ENCODE data around the gene OGA.

Gene OGA

DNA sequence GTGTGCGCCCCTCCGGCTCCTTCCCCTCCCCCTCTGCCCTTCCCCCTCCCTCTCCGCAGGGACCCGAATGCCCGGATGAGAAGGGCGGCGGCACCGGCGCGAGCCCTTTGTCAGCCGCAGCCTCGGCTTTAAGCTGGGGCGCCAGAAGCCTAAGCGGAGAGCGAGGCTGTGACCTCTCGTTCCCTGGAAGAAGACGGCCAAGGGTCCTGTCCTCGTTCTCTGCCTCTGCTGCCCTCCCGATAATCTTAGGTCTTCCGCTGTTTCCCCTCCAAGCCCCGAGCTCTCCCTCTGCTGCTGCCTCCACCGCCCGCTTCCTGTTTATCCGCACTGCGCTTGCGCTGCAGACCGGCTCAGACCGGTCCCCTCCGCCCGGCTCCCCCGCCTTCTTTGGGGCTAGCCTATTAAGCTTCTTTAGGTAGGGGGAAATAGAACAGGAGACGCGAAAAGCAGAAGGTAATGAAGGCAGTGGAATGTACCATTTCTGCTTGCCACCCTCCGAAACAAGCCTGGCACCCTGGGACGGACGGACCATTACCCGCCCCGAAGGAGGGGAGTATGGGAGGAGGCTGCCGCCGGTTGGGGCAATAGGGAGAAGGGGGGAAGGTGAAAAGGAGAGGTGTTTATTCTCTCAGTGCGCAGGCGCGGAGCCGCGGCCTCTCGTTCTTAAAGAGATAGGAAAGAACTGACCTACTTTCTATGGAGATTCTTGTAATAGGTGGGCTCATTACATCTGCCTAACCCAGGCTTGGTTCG, at the start of gene OGA:
Gene OGA, minus strand, starts transcription at position 326 of the 753 bp plus-strand sequence. CDS start 422 bp downstream, outside the sequence.
- DNase-seq = peak; percentile 97 to 99

GRCh38 chr10:101867931-101868330, 49.7 kb upstream of the OGA start:
- no peak for DNase-seq

GRCh38 chr10:101859530-101859929, 41.3 kb upstream of the OGA start:
- DNase-seq = no peak

DNA sequence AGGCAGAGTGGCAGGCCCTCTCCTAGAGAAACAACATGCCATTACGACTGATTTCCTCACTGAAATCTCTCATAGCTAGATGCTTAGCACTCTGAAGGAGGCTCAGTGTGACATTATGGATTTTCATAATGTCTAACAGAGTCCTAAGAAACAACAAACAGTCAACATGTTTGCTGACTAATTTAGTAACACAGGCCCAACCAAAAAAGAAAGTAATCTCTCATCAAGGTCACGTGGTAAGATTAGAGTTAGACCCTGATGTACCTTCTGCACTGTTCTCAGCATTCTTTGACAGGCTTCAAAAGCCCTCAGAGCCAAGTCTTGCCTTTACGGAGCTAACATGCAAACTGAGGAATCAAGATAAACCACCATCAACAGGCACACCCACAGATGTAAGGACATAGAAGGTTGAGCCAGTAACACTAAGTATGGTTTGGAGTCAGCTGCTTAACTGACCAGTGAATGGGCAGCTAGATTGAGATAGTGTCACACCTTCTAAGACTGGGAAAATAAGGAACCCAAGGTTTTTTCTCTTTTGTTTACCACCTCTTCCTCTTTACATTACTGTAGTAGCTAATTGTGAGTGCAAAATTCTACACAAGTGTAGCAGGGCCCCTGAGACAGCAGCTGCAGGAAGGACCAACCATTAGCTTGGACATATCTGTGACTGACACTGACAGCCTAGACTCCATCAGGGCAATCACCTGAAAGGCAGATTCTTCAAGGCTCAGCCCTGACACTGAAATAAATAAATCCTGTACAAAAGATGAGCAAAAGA, 40.7 kb upstream of the OGA start:
- no peak for DNase-seq

DNA sequence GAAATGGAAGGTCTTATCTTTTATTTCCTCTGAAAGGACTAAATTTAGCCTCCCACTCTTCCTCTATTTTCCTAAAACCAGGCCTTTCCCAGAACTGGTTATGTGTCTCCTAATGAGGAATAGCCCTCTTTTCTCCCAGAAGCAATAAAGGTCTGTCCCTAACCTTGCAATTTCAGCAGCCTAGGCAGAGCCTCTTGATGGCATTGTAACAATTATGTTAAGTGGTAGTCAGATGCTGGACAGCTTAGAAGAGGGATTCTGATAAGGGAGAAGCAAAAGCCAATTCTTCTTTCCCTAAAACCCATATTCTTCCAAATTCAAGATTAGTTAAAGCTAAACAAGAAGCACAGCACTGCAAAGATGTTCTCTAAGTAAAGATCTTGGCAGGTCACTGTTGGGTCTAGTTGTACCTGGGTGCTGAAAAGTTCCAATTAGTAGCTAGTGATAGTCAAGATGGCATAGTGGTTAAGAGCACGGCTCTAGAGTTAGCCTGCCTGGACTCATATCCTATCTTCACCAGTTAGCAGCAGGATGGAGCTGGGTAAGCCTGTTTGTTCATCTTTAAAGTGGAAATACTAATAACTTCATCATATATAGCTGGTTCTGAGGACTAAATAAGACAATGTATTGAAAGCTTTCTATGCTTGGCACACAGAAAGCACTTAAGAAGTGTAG, 39.7 kb upstream of the OGA start:
- DNase-seq = no peak

DNA sequence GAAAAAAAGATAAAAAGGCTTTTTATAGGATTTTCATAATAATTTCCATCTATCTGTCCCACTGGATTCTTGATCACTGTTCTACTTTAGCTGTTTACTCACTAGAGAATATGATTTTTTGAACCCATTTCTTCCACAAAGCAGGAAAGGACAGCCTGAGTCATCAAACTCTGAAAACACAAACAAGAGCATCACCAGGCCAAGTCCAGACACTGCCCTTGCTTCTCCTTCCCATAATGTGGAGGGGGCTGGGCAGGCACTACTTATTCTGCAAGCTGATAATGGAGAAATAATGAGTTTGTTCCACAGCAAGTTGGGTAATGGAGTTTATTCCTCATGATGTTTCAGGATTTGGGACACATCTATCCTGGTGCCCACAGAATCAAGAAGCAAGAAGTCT, 38.4 kb upstream of the OGA start:
- no peak for DNase-seq

GRCh38 chr10:101851411-101852116, 33.3 kb upstream of the OGA start:
- DNase-seq = no peak

DNA sequence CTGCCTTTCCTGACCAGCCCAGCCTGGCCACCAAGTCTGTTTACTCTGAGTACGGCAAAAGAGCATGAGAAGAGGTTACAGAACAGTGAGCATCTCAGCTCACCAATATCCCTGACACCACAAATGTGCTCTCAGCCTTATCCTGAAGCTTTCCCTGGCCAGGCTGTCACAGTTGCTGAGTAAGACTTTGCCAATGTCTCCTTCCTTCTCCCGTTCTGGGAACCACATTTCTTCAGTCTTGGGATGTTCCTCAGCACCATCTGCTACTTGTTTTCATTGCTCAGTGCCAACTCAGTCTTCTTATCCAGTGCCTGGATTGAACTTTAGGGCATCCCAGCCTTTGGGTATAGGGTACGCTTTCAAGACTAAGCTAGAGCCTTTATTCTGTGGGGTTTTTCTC, 32.5 kb upstream of the OGA start:
- no peak for DNase-seq

DNA sequence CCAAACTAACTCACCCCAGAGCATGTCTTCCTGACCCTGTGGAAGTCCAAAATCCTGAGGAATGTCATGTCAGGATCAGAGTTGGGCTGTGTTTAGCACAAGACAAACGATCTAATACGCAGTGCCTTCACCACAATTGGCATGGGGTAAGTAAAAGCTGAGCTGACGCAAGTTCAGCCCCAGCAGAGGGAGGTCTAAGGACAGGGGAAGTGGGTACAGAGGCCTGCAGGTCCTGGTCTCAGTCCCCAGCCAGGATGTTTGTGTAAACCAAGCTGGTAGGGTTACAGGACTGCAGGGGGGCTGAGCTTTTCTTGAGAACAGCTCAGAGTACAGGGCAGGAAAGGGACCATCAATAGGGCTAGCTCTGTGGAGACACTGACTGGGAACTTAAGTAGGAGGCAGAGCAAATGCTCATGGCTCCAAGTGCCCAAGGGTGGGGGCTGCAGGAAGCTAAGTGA, 30.7 kb upstream of the OGA start:
- DNase-seq = no peak

GRCh38 chr10:101848408-101848807, 30.2 kb upstream of the OGA start:
- DNase-seq = no peak

- no peak for DNase-seq
Measured at GRCh38 chr10:101845893-101846292, 27.6 kb upstream of the OGA start.

GRCh38 chr10:101843032-101844021, 25.1 kb upstream of the OGA start, which contains the start of gene KCNIP2:
TSS of gene KCNIP2 (minus strand) at chr10:101843800. CDS start at chr10:101843568, 232 bp downstream.
- peak; percentile 16 to 35 for DNase-seq

GRCh38 chr10:101841826-101842225, 23.6 kb upstream of the OGA start:
- no peak for DNase-seq

DNA sequence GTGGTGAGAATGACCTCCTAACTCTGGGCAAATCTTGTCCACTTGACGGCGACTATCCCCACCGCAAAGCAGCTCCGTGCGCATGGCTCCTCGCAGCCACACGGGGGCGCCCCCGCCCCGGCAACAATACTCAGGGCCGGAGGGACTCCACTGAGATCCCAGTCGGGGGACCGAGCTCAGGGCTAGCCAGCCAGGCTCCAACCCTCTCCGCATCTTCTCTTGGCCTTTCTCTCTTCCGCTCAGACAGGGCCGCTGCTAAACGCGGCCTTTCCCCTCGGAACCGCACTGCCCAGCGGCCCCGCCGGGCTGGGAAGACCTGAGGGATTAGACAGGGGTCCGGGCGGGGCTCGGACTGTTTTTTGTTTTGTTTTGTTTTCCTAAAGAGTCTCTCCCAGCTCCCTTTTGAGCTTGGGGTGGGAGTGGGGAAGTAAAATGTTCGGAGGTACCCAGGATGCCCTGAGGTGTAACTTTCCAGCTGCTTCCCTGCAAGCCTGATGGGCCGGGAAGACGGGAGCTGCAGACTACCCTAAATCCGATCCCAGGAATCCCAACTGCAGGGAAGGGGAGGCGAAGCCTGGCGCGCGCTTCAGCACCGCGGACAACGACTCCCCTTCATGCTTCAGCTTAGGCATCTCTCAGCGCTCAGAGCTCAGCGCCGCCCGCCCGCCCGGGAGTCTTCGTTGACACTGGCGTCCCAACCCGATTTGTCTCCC, 22.7 kb upstream of the OGA start:
- peak; percentile 13 to 23 for DNase-seq

- DNase-seq = no peak
Measured at GRCh38 chr10:101840102-101840684, 21.9 kb upstream of the OGA start.

GRCh38 chr10:101839416-101840063, 21.3 kb upstream of the OGA start:
- DNase-seq = no peak

DNA sequence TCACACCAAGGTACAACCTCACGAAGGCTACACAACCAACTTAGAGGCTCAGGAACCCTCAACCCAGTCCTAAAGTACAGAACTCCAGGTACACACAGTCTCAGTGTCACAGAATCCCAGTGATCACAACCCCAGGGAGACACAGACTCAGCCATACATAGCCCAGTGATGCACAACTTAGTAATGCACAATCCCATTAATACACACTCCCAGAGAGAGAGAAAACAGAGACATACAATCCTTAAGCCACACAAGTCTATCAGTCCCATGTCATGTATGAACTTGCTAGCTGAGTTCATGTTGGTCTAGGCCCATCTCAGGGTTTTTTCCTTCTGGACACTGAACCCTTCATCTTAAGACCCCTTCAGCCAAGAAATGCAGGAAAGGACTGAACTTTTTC, 20.8 kb upstream of the OGA start:
- DNase-seq = no peak

- DNase-seq = no peak
Measured at GRCh38 chr10:101838416-101838970, 20.2 kb upstream of the OGA start.

- DNase-seq = no peak
Measured at GRCh38 chr10:101837748-101838147, 19.5 kb upstream of the OGA start.

DNA sequence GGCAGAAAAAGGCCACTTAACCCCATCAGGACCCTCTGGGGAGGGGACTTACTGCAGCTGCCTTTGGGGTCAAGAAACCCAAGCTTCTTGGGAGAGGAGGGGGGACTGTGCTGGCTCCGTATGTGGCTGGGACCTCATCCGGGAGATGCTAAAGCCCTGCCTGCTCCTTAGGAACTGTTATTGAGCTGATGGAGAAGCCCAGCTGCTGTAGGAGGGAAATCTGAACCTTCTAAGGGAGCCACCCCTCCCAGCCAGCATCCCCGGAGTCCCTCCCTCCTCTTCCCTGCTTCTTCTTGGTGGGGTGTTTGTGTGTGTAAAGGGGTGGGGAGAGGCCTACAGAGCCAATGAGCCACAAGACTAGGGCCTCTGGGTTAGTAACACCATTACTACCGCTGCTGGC, 17.1 kb upstream of the OGA start:
- no peak for DNase-seq
